ENCODE results near the gene SEMA6A. TPM values are rescaled to one million over a fixed set of nuclear protein-coding genes. Genes with fewer than 3 reads are reported as not detected.

Gene SEMA6A
- total and polyA plus RNA-seq, 10 of the 15 experiments (the other 5 are each of a cell fraction or from before 2014, with no cell fraction given): 0.16 to 10.2 (median 1.1) TPM

DNA sequence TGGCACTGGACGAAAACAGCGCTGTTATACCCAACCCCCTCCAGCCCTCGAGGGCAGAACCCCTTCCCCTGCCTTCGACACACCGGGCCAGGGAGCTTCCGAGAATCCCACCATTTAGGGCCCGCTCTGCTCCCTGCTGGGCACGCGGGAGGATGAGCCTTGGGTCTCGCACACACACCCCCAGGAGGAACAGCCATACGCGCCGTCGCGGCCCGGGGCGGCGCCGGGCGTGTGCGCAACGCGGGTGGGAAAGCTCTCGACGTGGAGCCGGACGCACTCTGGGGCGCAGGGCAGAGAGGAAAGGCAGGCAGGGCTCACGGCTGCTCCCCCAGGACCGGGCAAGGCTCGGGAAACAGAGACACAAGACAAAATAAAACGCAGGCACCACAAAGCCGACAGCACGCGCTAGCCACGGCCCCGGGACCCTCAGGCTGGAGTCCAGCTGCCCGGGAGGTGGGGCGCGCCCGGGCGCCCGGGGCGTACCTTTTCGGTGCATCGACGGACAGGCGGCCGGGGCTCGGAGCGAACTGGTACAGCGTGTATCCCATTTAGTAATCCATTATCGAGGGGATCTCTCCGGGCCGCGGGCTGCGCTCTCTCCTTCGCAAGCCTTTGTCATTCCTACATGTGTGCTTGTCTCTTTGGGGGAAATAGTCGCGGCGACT lies 789 bp downstream of the SEMA6A start (continued):
- no peak for TF ChIP-seq MYB (IDR thresholded peaks at IDR 0.05; ENCODE audit: borderline replicate concordance, low read depth, low read length)
- no peak for TF ChIP-seq STAT3 (IDR thresholded peaks at IDR 0.05; ENCODE audit: low read depth, low read length)
- TF ChIP-seq RBBP5 (conservative IDR thresholded peaks at IDR 0.05): no peak
- TF ChIP-seq, protein P1, sequence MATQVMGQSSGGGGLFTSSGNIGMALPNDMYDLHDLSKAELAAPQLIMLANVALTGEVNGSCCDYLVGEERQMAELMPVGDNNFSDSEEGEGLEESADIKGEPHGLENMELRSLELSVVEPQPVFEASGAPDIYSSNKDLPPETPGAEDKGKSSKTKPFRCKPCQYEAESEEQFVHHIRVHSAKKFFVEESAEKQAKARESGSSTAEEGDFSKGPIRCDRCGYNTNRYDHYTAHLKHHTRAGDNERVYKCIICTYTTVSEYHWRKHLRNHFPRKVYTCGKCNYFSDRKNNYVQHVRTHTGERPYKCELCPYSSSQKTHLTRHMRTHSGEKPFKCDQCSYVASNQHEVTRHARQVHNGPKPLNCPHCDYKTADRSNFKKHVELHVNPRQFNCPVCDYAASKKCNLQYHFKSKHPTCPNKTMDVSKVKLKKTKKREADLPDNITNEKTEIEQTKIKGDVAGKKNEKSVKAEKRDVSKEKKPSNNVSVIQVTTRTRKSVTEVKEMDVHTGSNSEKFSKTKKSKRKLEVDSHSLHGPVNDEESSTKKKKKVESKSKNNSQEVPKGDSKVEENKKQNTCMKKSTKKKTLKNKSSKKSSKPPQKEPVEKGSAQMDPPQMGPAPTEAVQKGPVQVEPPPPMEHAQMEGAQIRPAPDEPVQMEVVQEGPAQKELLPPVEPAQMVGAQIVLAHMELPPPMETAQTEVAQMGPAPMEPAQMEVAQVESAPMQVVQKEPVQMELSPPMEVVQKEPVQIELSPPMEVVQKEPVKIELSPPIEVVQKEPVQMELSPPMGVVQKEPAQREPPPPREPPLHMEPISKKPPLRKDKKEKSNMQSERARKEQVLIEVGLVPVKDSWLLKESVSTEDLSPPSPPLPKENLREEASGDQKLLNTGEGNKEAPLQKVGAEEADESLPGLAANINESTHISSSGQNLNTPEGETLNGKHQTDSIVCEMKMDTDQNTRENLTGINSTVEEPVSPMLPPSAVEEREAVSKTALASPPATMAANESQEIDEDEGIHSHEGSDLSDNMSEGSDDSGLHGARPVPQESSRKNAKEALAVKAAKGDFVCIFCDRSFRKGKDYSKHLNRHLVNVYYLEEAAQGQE (IDR thresholded peaks at IDR 0.05; ENCODE audit: low read depth, low read length): no peak
- no peak for TF ChIP-seq SUPT20H (IDR thresholded peaks at IDR 0.05; ENCODE audit: borderline replicate concordance, control insufficient read depth, low read depth, low read length)
- TF ChIP-seq SIN3A (IDR thresholded peaks at IDR 0.05; ENCODE audit: low read depth, low read length): peak; percentile 1; the same call in 1 of the 2 replicates
- TF ChIP-seq CHD2 (IDR thresholded peaks at IDR 0.05; ENCODE audit: borderline replicate concordance, low read depth, low read length): no peak
- TF ChIP-seq EED (IDR thresholded peaks at IDR 0.05; ENCODE audit: low read depth): 0 out of 2 replicates have a peak, but pooled peaks have one; percentile 27
- TF ChIP-seq ATF3 (IDR thresholded peaks at IDR 0.05; ENCODE audit: borderline replicate concordance, extremely low read depth, low read depth, low read length): no peak
- TF ChIP-seq, protein P2, sequence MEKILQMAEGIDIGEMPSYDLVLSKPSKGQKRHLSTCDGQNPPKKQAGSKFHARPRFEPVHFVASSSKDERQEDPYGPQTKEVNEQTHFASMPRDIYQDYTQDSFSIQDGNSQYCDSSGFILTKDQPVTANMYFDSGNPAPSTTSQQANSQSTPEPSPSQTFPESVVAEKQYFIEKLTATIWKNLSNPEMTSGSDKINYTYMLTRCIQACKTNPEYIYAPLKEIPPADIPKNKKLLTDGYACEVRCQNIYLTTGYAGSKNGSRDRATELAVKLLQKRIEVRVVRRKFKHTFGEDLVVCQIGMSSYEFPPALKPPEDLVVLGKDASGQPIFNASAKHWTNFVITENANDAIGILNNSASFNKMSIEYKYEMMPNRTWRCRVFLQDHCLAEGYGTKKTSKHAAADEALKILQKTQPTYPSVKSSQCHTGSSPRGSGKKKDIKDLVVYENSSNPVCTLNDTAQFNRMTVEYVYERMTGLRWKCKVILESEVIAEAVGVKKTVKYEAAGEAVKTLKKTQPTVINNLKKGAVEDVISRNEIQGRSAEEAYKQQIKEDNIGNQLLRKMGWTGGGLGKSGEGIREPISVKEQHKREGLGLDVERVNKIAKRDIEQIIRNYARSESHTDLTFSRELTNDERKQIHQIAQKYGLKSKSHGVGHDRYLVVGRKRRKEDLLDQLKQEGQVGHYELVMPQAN (conservative IDR thresholded peaks at IDR 0.05): peak; percentile 56
- no peak for TF ChIP-seq TBL1XR1 (IDR thresholded peaks at IDR 0.05; ENCODE audit: low read depth, low read length)
- TF ChIP-seq DPF2 (IDR thresholded peaks at IDR 0.05): no peak
- TF ChIP-seq, protein P3, sequence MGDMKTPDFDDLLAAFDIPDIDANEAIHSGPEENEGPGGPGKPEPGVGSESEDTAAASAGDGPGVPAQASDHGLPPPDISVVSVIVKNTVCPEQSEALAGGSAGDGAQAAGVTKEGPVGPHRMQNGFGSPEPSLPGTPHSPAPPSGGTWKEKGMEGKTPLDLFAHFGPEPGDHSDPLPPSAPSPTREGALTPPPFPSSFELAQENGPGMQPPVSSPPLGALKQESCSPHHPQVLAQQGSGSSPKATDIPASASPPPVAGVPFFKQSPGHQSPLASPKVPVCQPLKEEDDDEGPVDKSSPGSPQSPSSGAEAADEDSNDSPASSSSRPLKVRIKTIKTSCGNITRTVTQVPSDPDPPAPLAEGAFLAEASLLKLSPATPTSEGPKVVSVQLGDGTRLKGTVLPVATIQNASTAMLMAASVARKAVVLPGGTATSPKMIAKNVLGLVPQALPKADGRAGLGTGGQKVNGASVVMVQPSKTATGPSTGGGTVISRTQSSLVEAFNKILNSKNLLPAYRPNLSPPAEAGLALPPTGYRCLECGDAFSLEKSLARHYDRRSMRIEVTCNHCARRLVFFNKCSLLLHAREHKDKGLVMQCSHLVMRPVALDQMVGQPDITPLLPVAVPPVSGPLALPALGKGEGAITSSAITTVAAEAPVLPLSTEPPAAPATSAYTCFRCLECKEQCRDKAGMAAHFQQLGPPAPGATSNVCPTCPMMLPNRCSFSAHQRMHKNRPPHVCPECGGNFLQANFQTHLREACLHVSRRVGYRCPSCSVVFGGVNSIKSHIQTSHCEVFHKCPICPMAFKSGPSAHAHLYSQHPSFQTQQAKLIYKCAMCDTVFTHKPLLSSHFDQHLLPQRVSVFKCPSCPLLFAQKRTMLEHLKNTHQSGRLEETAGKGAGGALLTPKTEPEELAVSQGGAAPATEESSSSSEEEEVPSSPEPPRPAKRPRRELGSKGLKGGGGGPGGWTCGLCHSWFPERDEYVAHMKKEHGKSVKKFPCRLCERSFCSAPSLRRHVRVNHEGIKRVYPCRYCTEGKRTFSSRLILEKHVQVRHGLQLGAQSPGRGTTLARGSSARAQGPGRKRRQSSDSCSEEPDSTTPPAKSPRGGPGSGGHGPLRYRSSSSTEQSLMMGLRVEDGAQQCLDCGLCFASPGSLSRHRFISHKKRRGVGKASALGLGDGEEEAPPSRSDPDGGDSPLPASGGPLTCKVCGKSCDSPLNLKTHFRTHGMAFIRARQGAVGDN (IDR thresholded peaks at IDR 0.05): no peak
- TF ChIP-seq, protein P4, sequence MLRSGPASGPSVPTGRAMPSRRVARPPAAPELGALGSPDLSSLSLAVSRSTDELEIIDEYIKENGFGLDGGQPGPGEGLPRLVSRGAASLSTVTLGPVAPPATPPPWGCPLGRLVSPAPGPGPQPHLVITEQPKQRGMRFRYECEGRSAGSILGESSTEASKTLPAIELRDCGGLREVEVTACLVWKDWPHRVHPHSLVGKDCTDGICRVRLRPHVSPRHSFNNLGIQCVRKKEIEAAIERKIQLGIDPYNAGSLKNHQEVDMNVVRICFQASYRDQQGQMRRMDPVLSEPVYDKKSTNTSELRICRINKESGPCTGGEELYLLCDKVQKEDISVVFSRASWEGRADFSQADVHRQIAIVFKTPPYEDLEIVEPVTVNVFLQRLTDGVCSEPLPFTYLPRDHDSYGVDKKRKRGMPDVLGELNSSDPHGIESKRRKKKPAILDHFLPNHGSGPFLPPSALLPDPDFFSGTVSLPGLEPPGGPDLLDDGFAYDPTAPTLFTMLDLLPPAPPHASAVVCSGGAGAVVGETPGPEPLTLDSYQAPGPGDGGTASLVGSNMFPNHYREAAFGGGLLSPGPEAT (IDR thresholded peaks at IDR 0.05; ENCODE audit: low read depth): no peak
